Prostate gland (tissue), 2 donors: ENCODE measurements around the gene ZNF831. TPM values are rescaled to one million over a fixed set of nuclear protein-coding genes. Genes with fewer than 3 reads are reported as not detected.

Source experiments
- DNase-seq: peaks from one replicate; pipeline ENCODE4 v3.0.0-alpha.2; 2019; ENCODE audit warnings: low spot score
- H3K27ac ChIP-seq, 2 donors: fragments of 200-600 bp; sonication (generic); 2 replicates each; pipeline ENCODE4 v1.5.1; 2017 to 2019
- H3K27me3 ChIP-seq: fragments of 200-600 bp; sonication (generic); replicated peaks from 2 replicates; pipeline ENCODE4 v1.5.1; 2019; ENCODE audit not compliant: insufficient read depth
- H3K36me3 ChIP-seq, 2 donors: fragments of 200-600 bp; sonication (generic); 1 replicate in 1 of 2; 2 replicates in 1 of 2; pipeline versions ENCODE4 v1.5.1 to v1.8.1; 2017 to 2019
- H3K4me1 ChIP-seq: fragments of 200-600 bp; sonication (generic); replicated peaks from 2 replicates; pipeline ENCODE4 v1.5.1; 2019
- H3K4me3 ChIP-seq, 2 donors: fragments of 200-600 bp; sonication (generic); 2 replicates each; pipeline ENCODE4 v1.5.1; 2017 to 2019
- H3K9me3 ChIP-seq: fragments of 200-600 bp; sonication (generic); 2 replicates; pipeline ENCODE4 v1.5.1; 2017
- POLR2A ChIP-seq: fragments of 450-650 bp; IDR thresholded peaks from one replicate; pipeline ENCODE4 v1.6.1; 2016; ENCODE audit warnings: antibody characterized with exemption, mild to moderate bottlenecking
- POLR2AphosphoS5 ChIP-seq: sonication (generic); formaldehyde crosslinking; IDR thresholded peaks from one replicate; pipeline ENCODE4 v1.6.1; 2017; ENCODE audit warnings: antibody characterized with exemption
- WGBS: methylation state at CpG from one replicate; pipeline ENCODE4 v1.1.5; 2018; 5-methylcytosine and 5-hydroxymethylcytosine counted together
- intact Hi-C: fragments of 100-400 bp; cut with DNase I; formaldehyde crosslinking; loops from one replicate; pipeline ENCODE4 v1.14.2; 2022
- total RNA-seq, 2 donors: library from RNA; depleted of rRNA; stranded (reverse); fragments of >200 nt; gene quantifications; one replicate each; pipeline ENCODE4 v1.1.0, GENCODE V29; 2016
- TF ChIP-seq, protein P1 (sequence below), 4 experiments: fragments of 200-600 bp in 2 of 4; fragments of 450-650 bp in 2 of 4; sonication (generic) in 2 of 4; IDR thresholded peaks; 1 replicate in 3 of 4; 2 replicates in 1 of 4; pipeline ENCODE4 v1.5.1; 2016 to 2019; ENCODE audit warnings: antibody characterized with exemption in 4 of 4, mild to moderate bottlenecking in 2 of 4, moderate library complexity in 2 of 4

The ZNF831 gene
- total RNA-seq, 2 donors from 2014 or later: 0.46 to 1.1 TPM

DNA sequence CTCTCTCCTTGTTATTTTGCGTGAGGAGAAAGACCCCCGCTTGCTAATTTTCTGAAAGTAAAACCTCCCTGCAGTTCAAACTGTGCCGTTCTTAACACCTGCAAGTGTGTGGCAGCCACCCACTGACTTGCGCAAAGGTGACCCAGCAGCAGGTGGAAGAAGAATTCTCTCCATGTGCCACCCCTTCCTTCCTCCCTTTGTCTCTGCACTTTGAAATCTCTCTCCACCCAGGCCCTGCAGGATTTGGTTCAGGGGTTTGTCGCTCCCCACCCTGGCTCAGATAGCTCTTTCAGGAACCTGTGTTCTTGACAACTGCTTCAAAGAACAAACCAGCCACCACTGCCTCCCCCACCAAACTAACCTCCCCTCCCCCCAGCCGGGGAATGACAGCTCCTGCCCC is 41.4 kb downstream of the ZNF831 start:
- H3K4me1 ChIP-seq: no peaks in the 10 kb centered on the region
- H3K9me3 ChIP-seq: no peaks in the 10 kb centered on the region
- no peak for TF ChIP-seq POLR2AphosphoS5
- TF ChIP-seq POLR2A: no peak
- TF ChIP-seq, protein P1, sequence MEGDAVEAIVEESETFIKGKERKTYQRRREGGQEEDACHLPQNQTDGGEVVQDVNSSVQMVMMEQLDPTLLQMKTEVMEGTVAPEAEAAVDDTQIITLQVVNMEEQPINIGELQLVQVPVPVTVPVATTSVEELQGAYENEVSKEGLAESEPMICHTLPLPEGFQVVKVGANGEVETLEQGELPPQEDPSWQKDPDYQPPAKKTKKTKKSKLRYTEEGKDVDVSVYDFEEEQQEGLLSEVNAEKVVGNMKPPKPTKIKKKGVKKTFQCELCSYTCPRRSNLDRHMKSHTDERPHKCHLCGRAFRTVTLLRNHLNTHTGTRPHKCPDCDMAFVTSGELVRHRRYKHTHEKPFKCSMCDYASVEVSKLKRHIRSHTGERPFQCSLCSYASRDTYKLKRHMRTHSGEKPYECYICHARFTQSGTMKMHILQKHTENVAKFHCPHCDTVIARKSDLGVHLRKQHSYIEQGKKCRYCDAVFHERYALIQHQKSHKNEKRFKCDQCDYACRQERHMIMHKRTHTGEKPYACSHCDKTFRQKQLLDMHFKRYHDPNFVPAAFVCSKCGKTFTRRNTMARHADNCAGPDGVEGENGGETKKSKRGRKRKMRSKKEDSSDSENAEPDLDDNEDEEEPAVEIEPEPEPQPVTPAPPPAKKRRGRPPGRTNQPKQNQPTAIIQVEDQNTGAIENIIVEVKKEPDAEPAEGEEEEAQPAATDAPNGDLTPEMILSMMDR (IDR thresholded peaks at IDR 0.05): no peak
- H3K27me3 ChIP-seq: no peaks in the 10 kb centered on the region
- 68% methylated on average over 6 of the region's 6 CpGs for WGBS
- no peak overlapping the region for H3K27ac ChIP-seq
- no peak overlapping the region for H3K4me3 ChIP-seq
- no peak for DNase-seq
- intact Hi-C loops: no loop called here
- H3K36me3 ChIP-seq: no peaks in the 10 kb centered on the region

DNA sequence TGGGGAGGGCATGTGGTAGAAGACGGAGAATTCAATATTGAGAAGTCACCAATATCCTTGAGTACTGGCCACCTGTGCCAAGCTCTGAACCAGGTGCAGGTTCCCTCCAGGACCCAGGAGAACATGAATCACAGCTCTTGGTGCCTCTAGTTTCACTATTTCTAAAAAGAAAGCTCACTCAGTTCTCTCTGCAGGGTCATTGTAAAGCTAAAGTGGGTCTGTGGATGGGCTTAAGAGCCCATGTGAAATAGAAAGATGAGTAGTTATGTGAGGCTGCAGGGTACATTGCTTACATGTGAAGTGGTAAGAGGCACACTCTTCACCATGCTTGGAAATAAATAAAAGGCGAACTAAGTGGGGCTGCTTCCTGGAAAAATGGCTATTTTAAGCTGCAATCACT is 43.6 kb downstream of the ZNF831 start:
- Histone ChIP-seq H3K4me3 (no peak overlapping the region), H3K27ac (no peak overlapping the region), H3K9me3 (no peaks in the 10 kb centered on the region), H3K27me3 (no peaks in the 10 kb centered on the region), H3K36me3 (no peaks in the 10 kb centered on the region), H3K4me1 (no peaks in the 10 kb centered on the region)
- DNase-seq: no peak
- TF ChIP-seq POLR2A (no peak), POLR2AphosphoS5 (no peak)
- TF ChIP-seq, protein P1 (IDR thresholded peaks at IDR 0.05): no peak
- WGBS: 93% methylated on average over 2 of the region's 2 CpGs
- intact Hi-C loops: no loop called here

DNA sequence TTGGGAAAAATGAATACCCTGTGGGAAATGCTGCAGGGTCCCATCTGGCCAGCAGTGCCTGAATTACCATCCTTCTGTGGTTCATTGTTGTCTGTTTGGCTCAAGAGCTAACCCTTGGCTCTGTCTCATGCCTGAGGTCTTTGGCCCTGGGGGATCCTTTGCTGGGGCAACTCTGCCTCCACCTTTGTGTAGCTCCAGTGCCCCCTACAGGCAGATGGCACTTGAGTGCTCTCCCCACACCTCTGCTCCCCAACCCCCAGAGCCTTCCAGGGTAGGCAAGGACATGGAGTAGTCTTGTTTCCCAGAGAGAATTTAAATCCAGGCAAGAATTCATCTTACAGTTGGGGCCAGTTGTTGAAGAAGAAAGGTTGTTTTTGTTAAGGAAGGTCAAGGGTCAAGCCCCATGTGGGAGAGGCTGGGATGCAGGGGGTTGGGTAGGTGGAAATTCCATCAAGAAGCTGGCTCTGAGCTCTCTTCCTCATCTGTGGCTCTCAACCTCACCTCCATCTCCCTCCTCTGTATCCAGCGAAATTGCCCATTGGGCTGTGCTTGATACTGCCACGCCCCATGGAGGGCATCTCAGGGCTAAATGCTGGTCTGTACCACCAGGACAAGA is 44.2 kb downstream of the ZNF831 start:
- DNase-seq: no peak

DNA sequence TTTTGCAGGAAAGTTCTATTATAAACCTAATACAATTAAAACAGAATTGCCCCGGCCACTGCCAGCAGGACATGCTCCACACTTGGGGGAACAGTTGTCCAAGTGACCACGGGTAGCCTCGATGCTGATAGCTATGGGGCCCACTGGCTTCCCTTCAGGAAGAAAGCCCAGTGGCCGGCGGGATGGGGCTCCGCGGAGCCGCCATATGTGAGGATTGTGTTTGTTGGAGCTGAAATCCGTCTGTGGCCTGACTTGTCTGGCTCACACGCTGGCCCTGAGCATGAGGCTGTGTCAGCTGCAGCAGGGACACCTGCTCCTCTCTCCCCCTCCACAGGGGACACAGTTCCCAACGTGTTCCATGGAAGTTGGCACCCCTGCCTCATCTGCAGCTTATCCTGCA is 46.6 kb downstream of the ZNF831 start:
- Histone ChIP-seq H3K9me3 (no peaks in the 10 kb centered on the region), H3K36me3 (no peaks in the 10 kb centered on the region), H3K4me3 (no peak overlapping the region), H3K27me3 (no peaks in the 10 kb centered on the region), H3K4me1 (no peaks in the 10 kb centered on the region), H3K27ac (no peak overlapping the region)
- intact Hi-C loops: loop anchor here (10.0 kb wide), 1 partner anchor 975 kb away; no protein-coding TSS in a partner anchor
- DNase-seq: no peak
- WGBS: 79% methylated on average over 11 of the region's 11 CpGs
- no peak for TF ChIP-seq POLR2AphosphoS5
- TF ChIP-seq, protein P1 (IDR thresholded peaks at IDR 0.05): no peak

More for the DNA sequence above, 44.2 kb downstream of the ZNF831 start:
- no peak for TF ChIP-seq POLR2A
- TF ChIP-seq, protein P1 (IDR thresholded peaks at IDR 0.05): peak in 3 of 4 experiments; percentile 28 to 56 (median 43)
- Histone ChIP-seq H3K4me1 (no peaks in the 10 kb centered on the region), H3K4me3 (no peak overlapping the region), H3K27ac (no peak overlapping the region), H3K27me3 (no peaks in the 10 kb centered on the region), H3K9me3 (no peaks in the 10 kb centered on the region), H3K36me3 (no peaks in the 10 kb centered on the region)
- 91% methylated on average over 2 of the region's 2 CpGs for WGBS
- intact Hi-C loops: no loop called here

DNA sequence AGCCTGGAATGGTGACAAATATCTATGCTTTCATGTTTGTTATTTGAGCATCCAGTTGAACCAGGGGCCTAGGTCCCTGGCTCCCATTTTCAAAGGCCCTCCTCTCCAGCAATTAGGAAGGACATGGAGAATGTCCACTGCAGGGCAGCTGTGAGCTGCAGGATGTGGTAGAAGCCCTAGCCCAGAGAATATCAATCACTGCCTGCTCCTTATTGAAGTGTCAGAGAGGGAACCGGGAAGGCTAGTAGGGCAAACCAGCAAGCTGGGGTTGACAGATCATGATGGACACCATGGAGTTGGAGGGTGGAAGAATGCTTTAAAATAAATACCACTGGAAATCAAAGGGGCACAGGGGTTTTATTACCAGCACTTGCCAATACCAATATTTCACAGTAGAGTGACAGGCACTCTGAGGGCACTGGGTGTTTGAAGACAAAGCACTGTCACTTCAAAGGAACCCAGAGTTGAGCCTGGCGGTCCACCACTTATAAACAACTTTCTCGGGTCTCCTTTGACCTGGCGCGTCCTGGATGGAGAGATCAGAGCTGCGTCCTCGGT is 47.7 kb downstream of the ZNF831 start:
- TF ChIP-seq POLR2AphosphoS5 (no peak), POLR2A (no peak)
- TF ChIP-seq, protein P1 (IDR thresholded peaks at IDR 0.05): no peak
- Histone ChIP-seq H3K27ac (no peak overlapping the region), H3K27me3 (no peaks in the 10 kb centered on the region), H3K9me3 (no peaks in the 10 kb centered on the region), H3K4me3 (no peak overlapping the region), H3K36me3 (no peaks in the 10 kb centered on the region), H3K4me1 (no peaks in the 10 kb centered on the region)
- intact Hi-C loops: loop anchor here (10.0 kb wide), 1 partner anchor 976 kb away; no protein-coding TSS in a partner anchor
- 63% methylated on average over 7 of the region's 7 CpGs for WGBS
- no peak for DNase-seq
